ENCODE measurements around the gene RCCD1. TPM values are rescaled to one million over a fixed set of nuclear protein-coding genes. Genes with fewer than 3 reads are reported as not detected.

RCCD1 gene
- total RNA-seq, 1 donor from 2014 or later, result 23.0 TPM

GRCh38 chr15:90957791-90958190 is 3.1 kb downstream of the RCCD1 start:
- Mint-ChIP-seq H3K4me3 (ENCODE audit: low read depth) (peak overlapping the region; percentile 79), H3K4me1 (ENCODE audit: low read depth) (peaks cover 9% of the 10 kb centered on the region), H3K27ac (peak overlapping the region; percentile 64), H3K36me3 (ENCODE audit: insufficient read depth) (peaks cover 11% of the 10 kb centered on the region), H3K9me3 (ENCODE audit: low read depth) (no peaks in the 10 kb centered on the region), H3K27me3 (no peaks in the 10 kb centered on the region)
- DNase-seq (ENCODE audit: low spot score, unreplicated experiment), result no peak
- no peak for TF ChIP-seq CTCF (IDR thresholded peaks at IDR 0.05; ENCODE audit: unreplicated experiment)

DNA sequence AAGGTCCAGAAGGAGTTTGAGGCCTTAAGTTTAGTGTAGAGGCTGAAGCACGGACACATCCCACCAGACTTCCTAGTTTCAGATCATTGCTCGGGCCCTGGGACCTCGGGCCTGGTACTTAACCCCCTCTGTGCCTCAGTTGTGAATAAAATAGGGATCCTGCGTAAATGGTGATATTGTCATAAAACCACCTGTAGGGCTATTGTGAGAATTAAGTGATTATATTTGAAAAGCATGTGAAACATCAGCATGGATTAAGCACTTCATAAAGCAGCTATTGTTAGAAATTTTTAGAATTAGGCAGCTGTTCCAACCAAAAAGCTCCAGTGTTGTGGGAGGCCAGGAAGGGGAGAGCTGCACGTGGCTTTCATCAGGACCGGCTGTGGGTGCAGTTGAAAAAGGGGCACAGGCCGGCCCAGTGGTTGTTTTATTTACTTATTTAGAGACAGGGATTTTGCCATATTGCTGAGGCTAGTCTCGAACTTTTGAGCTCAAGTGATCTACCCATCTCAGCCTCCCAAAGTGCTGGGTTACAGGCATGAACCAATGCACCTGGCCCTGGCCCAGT is 4.4 kb downstream of the RCCD1 start:
- Mint-ChIP-seq H3K4me1 (ENCODE audit: low read depth) (peaks cover 9% of the 10 kb centered on the region), H3K27ac (no peak overlapping the region)
- TF ChIP-seq CTCF (IDR thresholded peaks at IDR 0.05; ENCODE audit: unreplicated experiment), result no peak

GRCh38 chr15:90959894-90960293 is 5.2 kb downstream of the RCCD1 start:
- H3K4me1 Mint-ChIP-seq (ENCODE audit: low read depth), result peaks cover 9% of the 10 kb centered on the region
- H3K4me3 Mint-ChIP-seq (ENCODE audit: low read depth), result peak overlapping the region; percentile 29

More for the DNA sequence above, 4.4 kb downstream of the RCCD1 start:
- no peak for DNase-seq (ENCODE audit: low spot score, unreplicated experiment)
- peaks cover 12% of the 10 kb centered on the region for H3K36me3 Mint-ChIP-seq (ENCODE audit: insufficient read depth)
- H3K27me3 Mint-ChIP-seq, result no peaks in the 10 kb centered on the region
- H3K9me3 Mint-ChIP-seq (ENCODE audit: low read depth), result no peaks in the 10 kb centered on the region
- no peak overlapping the region for H3K4me3 Mint-ChIP-seq (ENCODE audit: low read depth)

GRCh38 chr15:90960298-90961091 is 5.8 kb downstream of the RCCD1 start:
- Mint-ChIP-seq H3K27me3 (no peaks in the 10 kb centered on the region), H3K9me3 (ENCODE audit: low read depth) (no peaks in the 10 kb centered on the region), H3K36me3 (ENCODE audit: insufficient read depth) (peaks cover 14% of the 10 kb centered on the region), H3K4me3 (ENCODE audit: low read depth) (no peak overlapping the region), H3K27ac (no peak overlapping the region), H3K4me1 (ENCODE audit: low read depth) (peaks cover 9% of the 10 kb centered on the region)
- no peak for TF ChIP-seq CTCF (IDR thresholded peaks at IDR 0.05; ENCODE audit: unreplicated experiment)
- no peak for DNase-seq (ENCODE audit: low spot score, unreplicated experiment)

More at GRCh38 chr15:90959894-90960293, 5.2 kb downstream of the RCCD1 start:
- Mint-ChIP-seq H3K9me3 (ENCODE audit: low read depth) (no peaks in the 10 kb centered on the region), H3K27ac (no peak overlapping the region), H3K36me3 (ENCODE audit: insufficient read depth) (peaks cover 12% of the 10 kb centered on the region), H3K27me3 (no peaks in the 10 kb centered on the region)
- TF ChIP-seq CTCF (IDR thresholded peaks at IDR 0.05; ENCODE audit: unreplicated experiment), result no peak
- no peak for DNase-seq (ENCODE audit: low spot score, unreplicated experiment)

DNA sequence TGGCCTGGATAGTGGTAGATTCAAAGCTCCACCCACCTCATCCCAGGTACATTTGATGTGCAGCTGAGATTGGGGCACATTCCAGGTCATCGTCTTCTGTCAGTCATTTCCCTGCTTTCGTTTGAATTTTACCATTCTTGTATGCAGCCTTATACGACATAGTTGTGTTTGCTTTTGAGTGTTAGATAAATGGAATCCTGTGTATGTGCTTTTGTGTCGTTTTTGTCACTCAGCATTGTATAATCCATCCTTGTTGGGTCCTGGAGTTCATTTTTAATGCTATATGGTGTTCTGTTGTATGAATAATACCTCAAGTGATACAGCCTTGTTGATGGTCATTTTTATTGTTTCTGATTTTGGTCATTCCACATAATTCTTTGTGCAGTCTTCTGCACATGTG is 7.3 kb downstream of the RCCD1 start:
- Mint-ChIP-seq H3K4me1 (ENCODE audit: low read depth) (peaks cover 5% of the 10 kb centered on the region), H3K36me3 (ENCODE audit: insufficient read depth) (peaks cover 14% of the 10 kb centered on the region), H3K27me3 (no peaks in the 10 kb centered on the region), H3K27ac (no peak overlapping the region), H3K9me3 (ENCODE audit: low read depth) (no peaks in the 10 kb centered on the region), H3K4me3 (ENCODE audit: low read depth) (no peak overlapping the region)
- TF ChIP-seq CTCF (IDR thresholded peaks at IDR 0.05; ENCODE audit: unreplicated experiment), result no peak
- DNase-seq (ENCODE audit: low spot score, unreplicated experiment), result no peak

Data from progenitor cell of endocrine pancreas (in vitro differentiated cells).